H9 (cell line): ENCODE results near the gene NDUFB8. TPM values are rescaled to one million over a fixed set of nuclear protein-coding genes. Genes with fewer than 3 reads are reported as not detected.

Source experiments
- DNase-seq: peaks from one replicate; pipeline ENCODE4 v3.0.0-alpha.2; 2017
- H2AFZ ChIP-seq: one replicate; pipeline ENCODE4 v1.6.1; 2013; ENCODE audit warnings: mild to moderate bottlenecking, low read length, control low read depth, moderate library complexity
- H2AK5ac ChIP-seq: 2 replicates; pipeline ENCODE4 v1.6.1; 2013; ENCODE audit warnings: low read length, control low read depth, mixed read lengths; ENCODE audit not compliant: insufficient read length
- H2BK120ac ChIP-seq: one replicate; pipeline ENCODE4 v1.6.1; 2013; ENCODE audit warnings: low read depth, mild to moderate bottlenecking, low read length, control low read depth, inconsistent platforms; ENCODE audit not compliant: poor library complexity, severe bottlenecking
- H2BK12ac ChIP-seq: 2 replicates; pipeline ENCODE4 v1.6.1; 2013; ENCODE audit warnings: low read length, control low read depth, mixed read lengths, low read depth; ENCODE audit not compliant: insufficient read length
- H2BK15ac ChIP-seq: 2 replicates; pipeline ENCODE4 v1.6.1; 2013; ENCODE audit warnings: low read depth, low read length, control low read depth
- H2BK20ac ChIP-seq: one replicate; pipeline ENCODE4 v1.6.1; 2013; ENCODE audit warnings: low read depth, mild to moderate bottlenecking, low read length, control low read depth, inconsistent platforms; ENCODE audit not compliant: poor library complexity, severe bottlenecking
- H2BK5ac ChIP-seq: 2 replicates; pipeline ENCODE4 v1.6.1; 2013; ENCODE audit warnings: low read length, control low read depth, mixed read lengths; ENCODE audit not compliant: insufficient read length
- H3K14ac ChIP-seq: 2 replicates; pipeline ENCODE4 v1.6.1; 2013; ENCODE audit warnings: low read length, control low read depth; ENCODE audit not compliant: insufficient read depth
- H3K18ac ChIP-seq: 2 replicates; pipeline ENCODE4 v1.6.1; 2013; ENCODE audit warnings: low read depth, mild to moderate bottlenecking, mixed read lengths, low read length, control low read depth; ENCODE audit not compliant: insufficient read length
- H3K23ac ChIP-seq: 2 replicates; pipeline ENCODE4 v1.6.1; 2013; ENCODE audit warnings: low read length, control low read depth, mixed read lengths, low read depth; ENCODE audit not compliant: insufficient read length
- H3K23me2 ChIP-seq: 2 replicates; pipeline ENCODE4 v1.6.1; 2013; ENCODE audit warnings: low read depth, mild to moderate bottlenecking, mixed read lengths, low read length, control low read depth; ENCODE audit not compliant: insufficient read length, poor library complexity, severe bottlenecking
- H3K27ac ChIP-seq: 2 replicates; pipeline ENCODE4 v1.5.1; 2013; ENCODE audit warnings: low read length, control low read depth, mixed read lengths, low read depth; ENCODE audit not compliant: insufficient read length
- H3K27me3 ChIP-seq: 2 replicates; pipeline ENCODE4 v1.6.1; 2013; ENCODE audit warnings: low read length, control low read depth, inconsistent platforms; ENCODE audit not compliant: insufficient read depth
- H3K4ac ChIP-seq: 2 replicates; pipeline ENCODE4 v1.6.1; 2013; ENCODE audit warnings: low read depth, mild to moderate bottlenecking, control low read depth, inconsistent platforms, low read length, moderate library complexity
- H3K4me1 ChIP-seq: 2 replicates; pipeline ENCODE4 v1.6.1; 2013; ENCODE audit warnings: low read length, control low read depth, inconsistent platforms; ENCODE audit not compliant: insufficient read depth
- H3K4me2 ChIP-seq: 2 replicates; pipeline ENCODE4 v1.6.1; 2013; ENCODE audit warnings: low read length, control low read depth, mixed read lengths; ENCODE audit not compliant: insufficient read length, insufficient read depth
- H3K56ac ChIP-seq: 2 replicates; pipeline ENCODE4 v1.6.1; 2013; ENCODE audit warnings: low read depth, mild to moderate bottlenecking, mixed read lengths, low read length, control low read depth; ENCODE audit not compliant: insufficient read length
- H3K79me1 ChIP-seq: 2 replicates; pipeline ENCODE4 v1.6.1; 2013; ENCODE audit warnings: low read depth, mild to moderate bottlenecking, moderate library complexity, low read length, control low read depth, inconsistent platforms; ENCODE audit not compliant: insufficient read depth, poor library complexity, severe bottlenecking
- H3K79me2 ChIP-seq: 2 replicates; pipeline ENCODE4 v1.6.1; 2013; ENCODE audit warnings: low read length, control low read depth, inconsistent platforms; ENCODE audit not compliant: insufficient read depth
- H3K9ac ChIP-seq: 2 replicates; pipeline ENCODE4 v1.6.1; 2013; ENCODE audit warnings: low read length, control low read depth, mixed read lengths; ENCODE audit not compliant: insufficient read length; ENCODE audit errors: extremely low read depth
- H3K9me3 ChIP-seq: one replicate; pipeline ENCODE4 v1.6.1; 2013; ENCODE audit warnings: low read depth, low read length, inconsistent platforms; ENCODE audit not compliant: control insufficient read depth
- H3T11ph ChIP-seq: one replicate; pipeline ENCODE4 v1.6.1; 2013; ENCODE audit warnings: mild to moderate bottlenecking, low read length, control low read depth, inconsistent platforms
- H4K20me1 ChIP-seq: one replicate; pipeline ENCODE4 v1.6.1; 2013; ENCODE audit not compliant: control insufficient read depth, insufficient read length, insufficient read depth
- H4K5ac ChIP-seq: 2 replicates; pipeline ENCODE4 v1.6.1; 2013; ENCODE audit warnings: low read depth, mild to moderate bottlenecking, mixed read lengths, low read length, control low read depth; ENCODE audit not compliant: insufficient read length
- H4K8ac ChIP-seq: replicated peaks from 2 replicates; pipeline ENCODE4 v1.6.1; 2013; ENCODE audit warnings: low read length, control low read depth, mixed read lengths, low read depth; ENCODE audit not compliant: insufficient read length
- H4K91ac ChIP-seq: 2 replicates; pipeline ENCODE4 v1.6.1; 2013; ENCODE audit warnings: low read depth, mild to moderate bottlenecking, moderate library complexity, mixed read lengths, low read length, control low read depth; ENCODE audit not compliant: insufficient read length
- H3K27ac Mint-ChIP-seq, 3 experiments: 2 replicates in 2 of 3; 3 replicates in 1 of 3; pipeline ENCODE4 v1.8.0; 2020 to 2021; ENCODE audit warnings: mixed read lengths in 3 of 3, mild to moderate bottlenecking in 1 of 3, moderate library complexity in 1 of 3
- H3K27me3 Mint-ChIP-seq: 2 replicates; pipeline ENCODE4 v1.8.0; 2021; ENCODE audit warnings: low read depth, mild to moderate bottlenecking, moderate library complexity, mixed read lengths
- H3K36me3 Mint-ChIP-seq, 3 experiments: 2 replicates in 2 of 3; 3 replicates in 1 of 3; pipeline ENCODE4 v1.8.0; 2020 to 2021; ENCODE audit warnings: low read depth in 3 of 3, mixed read lengths in 3 of 3; ENCODE audit not compliant: insufficient read depth in 1 of 3
- H3K4me1 Mint-ChIP-seq, 2 experiments: 2 replicates each; pipeline ENCODE4 v1.8.0; 2020; ENCODE audit warnings: mixed read lengths in 2 of 2
- H3K4me3 Mint-ChIP-seq, 2 experiments: 2 replicates in 1 of 2; 3 replicates in 1 of 2; pipeline ENCODE4 v1.8.0; 2020 to 2021; ENCODE audit warnings: mild to moderate bottlenecking in 2 of 2, mixed read lengths in 2 of 2, moderate library complexity in 1 of 2
- H3K9me3 Mint-ChIP-seq, 2 experiments: 2 replicates in 1 of 2; 3 replicates in 1 of 2; pipeline ENCODE4 v1.8.0; 2020; ENCODE audit warnings: mild to moderate bottlenecking in 2 of 2, mixed read lengths in 2 of 2, moderate library complexity in 1 of 2
- WGBS: extraction: QIAGEN DNeasy Blood & Tissue Kit; methylation state at CpG from one replicate; pipeline ENCODE4 v1.1.7; 2013; ENCODE audit warnings: missing lambda C conversion rate, low lambda C conversion rate, mixed read lengths; ENCODE audit not compliant: insufficient read length; ENCODE audit errors: extremely low coverage; 5-methylcytosine and 5-hydroxymethylcytosine counted together
- total RNA-seq: library from RNA; stranded (reverse); gene quantifications from 2 replicates; pipeline ENCODE4 v1.2.1, GENCODE V29; 2021
- TF ChIP-seq, protein P1 (sequence below): fragments of 200-600 bp; sonication (generic); conservative IDR thresholded peaks from 3 replicates; pipeline ENCODE4 v1.8.0; 2021; ENCODE audit warnings: antibody characterized with exemption, mild to moderate bottlenecking

The NDUFB8 gene
- total RNA-seq, 1 experiment from 2014 or later = 205 TPM

DNA sequence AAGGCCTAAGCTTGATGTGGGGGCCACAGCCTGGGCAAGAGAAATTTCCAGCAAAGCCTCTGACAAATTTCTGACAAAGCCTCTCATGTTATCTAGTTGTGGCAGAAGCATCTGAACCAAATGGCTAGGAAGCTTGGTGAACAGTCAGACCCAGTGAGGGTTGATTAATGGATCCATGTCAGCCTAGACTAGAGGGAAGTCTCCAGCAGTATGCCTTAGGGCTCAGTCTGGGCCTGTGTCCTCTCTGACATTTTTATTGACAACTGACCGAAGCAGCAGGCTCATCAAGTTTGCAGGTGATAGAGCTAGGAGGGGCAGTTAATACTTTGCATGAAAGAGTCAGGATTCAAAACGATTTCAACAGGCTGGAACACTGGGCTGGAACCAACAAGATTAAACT lies 31.3 kb upstream of the NDUFB8 start:
- H3K9ac ChIP-seq = no peak overlapping the region
- no peak overlapping the region for H2BK15ac ChIP-seq
- Mint-ChIP-seq H3K36me3 (peaks cover 0 to 13% (median 10%) of the 10 kb centered on the region in 3 experiments; a peak in 3 of 7 replicates), H3K4me1 (peaks cover 11 to 24% of the 10 kb centered on the region in 2 experiments), H3K27ac (no peak overlapping the region), H3K9me3 (peaks cover 0 to 5% of the 10 kb centered on the region in 2 experiments; a peak in 1 of 5 replicates), H3K4me3 (no peak overlapping the region), H3K27me3 (peaks cover 5% of the 10 kb centered on the region)
- H4K91ac ChIP-seq = no peak overlapping the region
- no peak overlapping the region for H3K27ac ChIP-seq
- no CpG with 5 or more reads among the region's 2 CpGs for WGBS
- no peak overlapping the region for H3K14ac ChIP-seq
- H4K8ac ChIP-seq = no peak overlapping the region
- H3K4me2 ChIP-seq = no peak overlapping the region
- no peak overlapping the region for H2AFZ ChIP-seq
- TF ChIP-seq, protein P1, sequence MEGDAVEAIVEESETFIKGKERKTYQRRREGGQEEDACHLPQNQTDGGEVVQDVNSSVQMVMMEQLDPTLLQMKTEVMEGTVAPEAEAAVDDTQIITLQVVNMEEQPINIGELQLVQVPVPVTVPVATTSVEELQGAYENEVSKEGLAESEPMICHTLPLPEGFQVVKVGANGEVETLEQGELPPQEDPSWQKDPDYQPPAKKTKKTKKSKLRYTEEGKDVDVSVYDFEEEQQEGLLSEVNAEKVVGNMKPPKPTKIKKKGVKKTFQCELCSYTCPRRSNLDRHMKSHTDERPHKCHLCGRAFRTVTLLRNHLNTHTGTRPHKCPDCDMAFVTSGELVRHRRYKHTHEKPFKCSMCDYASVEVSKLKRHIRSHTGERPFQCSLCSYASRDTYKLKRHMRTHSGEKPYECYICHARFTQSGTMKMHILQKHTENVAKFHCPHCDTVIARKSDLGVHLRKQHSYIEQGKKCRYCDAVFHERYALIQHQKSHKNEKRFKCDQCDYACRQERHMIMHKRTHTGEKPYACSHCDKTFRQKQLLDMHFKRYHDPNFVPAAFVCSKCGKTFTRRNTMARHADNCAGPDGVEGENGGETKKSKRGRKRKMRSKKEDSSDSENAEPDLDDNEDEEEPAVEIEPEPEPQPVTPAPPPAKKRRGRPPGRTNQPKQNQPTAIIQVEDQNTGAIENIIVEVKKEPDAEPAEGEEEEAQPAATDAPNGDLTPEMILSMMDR = no peak
- H3K56ac ChIP-seq = no peak overlapping the region
- H4K5ac ChIP-seq = no peak overlapping the region
- H2BK5ac ChIP-seq = no peak overlapping the region
- H3K4ac ChIP-seq = no peak overlapping the region
- no peaks in the 10 kb centered on the region; the same call in 1 of the 2 replicates for H3K27me3 ChIP-seq
- no peaks in the 10 kb centered on the region for H3K9me3 ChIP-seq
- H2BK12ac ChIP-seq = no peak overlapping the region
- no peak overlapping the region for H3K18ac ChIP-seq
- H3T11ph ChIP-seq = no peak overlapping the region
- no peaks in the 10 kb centered on the region for H3K79me1 ChIP-seq
- H3K4me1 ChIP-seq = no peaks in the 10 kb centered on the region
- H2AK5ac ChIP-seq = no peak overlapping the region
- no peaks in the 10 kb centered on the region for H3K23me2 ChIP-seq
- no peak overlapping the region for H3K23ac ChIP-seq
- no peak overlapping the region for H2BK20ac ChIP-seq
- no peak overlapping the region for H2BK120ac ChIP-seq
- H4K20me1 ChIP-seq = no peaks in the 10 kb centered on the region
- DNase-seq = no peak
- no peaks in the 10 kb centered on the region for H3K79me2 ChIP-seq
